Hepatic stellate cell (primary cell): ENCODE data around the gene TM4SF4.

Experiments used
- DNase-seq: peaks from one replicate; pipeline ENCODE4 v3.0.0; 2011; ENCODE audit warnings: low spot score

Gene TM4SF4

DNA sequence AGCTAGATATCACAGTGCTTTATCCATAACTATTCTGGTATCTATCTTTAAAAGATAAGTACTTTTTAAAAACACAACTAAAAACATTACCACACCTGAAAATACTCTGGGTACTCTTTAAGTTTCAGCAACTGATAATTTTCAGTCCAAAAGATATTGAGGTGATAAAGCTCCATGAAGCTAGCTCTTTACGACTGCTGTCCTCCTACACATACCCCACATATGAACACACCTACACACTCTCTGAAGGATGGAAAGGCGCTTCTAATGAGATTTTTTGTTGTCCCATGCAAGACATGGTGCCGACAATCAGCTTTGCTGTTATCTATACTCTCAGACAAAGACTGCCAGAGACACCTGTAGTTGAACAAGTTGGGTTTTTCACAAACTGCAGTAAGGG, 19.1 kb upstream of the TM4SF4 start:
- DNase-seq, result no peak

DNA sequence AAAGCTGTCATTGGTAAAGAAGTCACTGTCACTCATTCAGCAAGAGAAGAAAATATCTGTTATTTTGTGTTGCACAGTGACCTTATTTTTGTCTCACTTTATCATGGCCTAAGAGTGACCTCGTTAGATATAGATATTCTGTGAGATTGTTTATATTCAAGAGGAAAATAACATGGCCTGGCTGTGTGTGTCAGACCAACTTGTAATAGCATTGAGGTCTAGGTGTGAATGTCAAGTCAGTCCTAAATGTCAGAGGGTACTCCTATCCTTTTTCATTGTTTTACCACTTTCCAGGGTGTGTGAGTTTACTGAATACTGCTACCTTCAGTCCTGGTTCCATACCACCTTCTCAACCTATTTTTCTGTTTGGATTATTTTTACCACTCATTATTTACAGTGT, 18.5 kb upstream of the TM4SF4 start:
- DNase-seq, result no peak

DNA sequence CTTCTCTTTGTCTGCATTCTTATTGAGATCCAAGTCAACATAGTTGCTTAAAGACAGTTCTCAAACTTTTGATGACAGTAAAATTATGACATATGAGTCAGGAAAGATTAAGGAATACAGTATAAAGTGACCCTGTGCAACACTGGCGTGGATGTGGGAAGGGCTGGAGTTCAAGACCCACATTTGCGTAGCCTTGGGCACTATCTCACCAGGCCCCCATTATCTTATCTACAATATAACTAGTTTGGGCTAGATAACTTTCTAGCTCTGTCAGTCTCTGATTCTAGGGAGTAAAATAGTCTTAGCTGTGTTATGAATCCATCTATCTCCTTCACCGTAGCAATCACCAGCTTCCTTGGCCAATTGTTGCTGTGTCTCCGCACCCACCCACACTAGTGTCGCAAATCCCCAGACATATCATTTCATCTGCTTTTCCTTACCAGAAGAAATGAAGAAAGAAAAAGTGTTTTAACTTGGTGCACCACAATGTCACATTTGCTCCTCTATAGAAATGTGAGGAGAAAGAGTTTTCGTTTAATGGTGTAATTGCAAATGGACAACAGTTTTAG, 14.9 kb upstream of the TM4SF4 start:
- DNase-seq, result no peak

DNA sequence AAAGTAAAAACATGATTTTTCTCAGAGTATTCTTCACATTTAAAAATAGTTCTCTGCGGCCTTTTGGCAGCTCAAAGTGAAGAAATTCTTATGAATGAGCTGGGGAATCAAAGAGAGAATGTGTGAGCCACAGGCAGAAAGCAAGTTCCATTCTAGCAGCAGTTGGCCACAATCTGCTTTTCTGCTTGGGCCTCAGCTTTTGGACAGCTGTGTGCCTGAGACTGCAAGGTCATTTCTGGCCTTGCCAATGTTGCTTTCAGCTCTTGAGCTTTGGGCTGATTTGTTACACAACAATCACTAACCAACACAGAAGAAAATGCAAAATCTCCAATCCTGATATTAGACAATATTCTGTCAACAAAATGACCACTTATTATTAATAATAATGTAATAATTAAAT, 14.4 kb upstream of the TM4SF4 start:
- no peak for DNase-seq

DNA sequence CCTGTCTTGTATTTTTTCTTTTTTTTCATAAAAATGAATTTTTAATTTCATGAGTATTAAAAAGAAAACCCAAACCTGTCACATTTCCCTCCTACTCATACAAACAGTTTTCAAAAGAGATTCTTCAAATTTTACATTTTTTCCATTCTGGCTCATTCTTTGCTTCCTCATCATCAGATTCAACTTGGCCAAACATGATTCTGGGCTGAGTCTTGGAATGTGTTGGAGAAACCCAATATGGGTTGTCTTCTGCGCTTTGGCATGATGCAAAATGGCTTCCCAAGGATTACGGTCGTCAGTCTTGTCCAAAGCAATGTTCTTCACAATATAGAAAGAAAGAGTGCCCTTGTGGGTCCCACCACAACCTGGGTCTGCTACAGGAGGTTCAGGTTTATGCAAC, 12.4 kb upstream of the TM4SF4 start:
- DNase-seq, result no peak

DNA sequence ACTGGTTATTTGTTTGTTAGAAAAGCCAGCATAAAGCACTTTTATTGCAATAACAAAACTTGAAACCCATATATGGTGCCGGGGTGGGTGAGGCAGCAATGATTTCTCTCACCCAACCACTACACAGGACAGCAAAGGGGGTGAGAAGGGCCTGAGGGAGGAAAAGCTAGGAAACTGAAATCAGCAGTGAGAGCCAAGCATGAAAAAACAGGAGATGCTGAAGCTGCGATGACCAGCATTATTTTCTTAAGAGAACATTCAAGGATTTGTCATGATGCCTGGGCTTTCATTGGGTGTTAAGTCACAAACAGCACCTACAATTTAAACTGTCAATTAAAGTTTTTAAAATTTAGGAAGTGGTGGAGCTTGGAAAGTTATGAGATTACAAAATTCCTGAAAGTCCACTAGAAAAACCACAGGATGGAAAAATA, 11.9 kb upstream of the TM4SF4 start:
- peak; percentile 53 for DNase-seq

DNA sequence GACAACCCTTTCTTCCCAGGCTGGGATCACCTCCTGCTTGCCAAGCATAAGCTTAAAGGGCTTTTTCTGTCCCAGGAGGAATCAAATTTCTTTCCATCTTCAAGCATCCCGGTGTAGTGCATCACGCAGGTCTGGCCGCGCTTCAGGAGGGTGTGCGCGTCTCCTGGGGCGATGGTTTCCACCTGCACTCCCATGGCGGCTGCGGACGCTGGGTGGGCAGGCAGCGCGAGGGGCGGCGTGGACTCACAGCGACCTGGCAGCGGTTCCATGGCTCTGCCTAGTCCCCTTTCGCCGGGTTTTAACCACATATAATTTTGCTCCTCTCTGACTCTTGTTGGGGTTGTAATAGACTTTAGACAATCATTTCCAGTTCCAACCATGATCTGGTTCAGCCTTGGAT, 10.6 kb upstream of the TM4SF4 start:
- DNase-seq, result no peak

DNA sequence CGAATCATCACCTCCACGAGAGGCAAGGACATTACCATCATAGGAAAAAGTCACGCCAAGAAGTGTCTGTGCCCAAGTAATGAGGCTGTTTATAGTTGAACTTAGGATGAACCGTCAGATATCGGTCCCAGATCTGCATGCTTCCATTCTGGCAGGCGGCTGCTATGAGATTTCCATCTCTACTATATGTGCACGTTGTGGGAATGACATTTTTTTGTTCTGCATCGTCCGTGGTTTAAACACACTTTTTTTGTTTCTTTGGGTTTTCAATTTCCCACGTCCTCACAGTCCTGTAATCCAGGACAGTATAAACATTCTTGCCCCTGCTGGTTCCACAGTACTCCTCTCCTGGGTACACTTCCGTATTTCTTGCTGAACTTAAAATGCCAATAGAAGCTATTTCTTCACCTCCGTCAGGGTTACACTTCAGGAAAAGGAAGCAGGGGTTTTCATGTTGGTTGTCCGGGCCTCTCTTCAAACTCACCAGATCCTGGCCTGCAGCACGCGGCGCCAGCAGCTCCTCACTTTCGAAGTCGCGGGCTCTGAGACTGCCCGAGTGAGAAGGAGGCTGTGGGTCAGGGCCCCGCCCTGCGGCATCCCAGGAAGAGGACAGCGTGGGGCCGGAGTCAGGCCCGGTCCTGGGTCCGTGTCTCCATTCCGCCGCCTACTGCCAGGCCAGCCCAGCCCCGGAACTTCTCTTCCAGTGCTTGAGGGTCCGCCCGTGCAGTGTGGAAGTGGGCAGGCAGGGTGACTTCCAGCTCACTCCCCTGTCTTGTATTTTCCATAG, 9.8 kb upstream of the TM4SF4 start:
- no peak for DNase-seq

DNA sequence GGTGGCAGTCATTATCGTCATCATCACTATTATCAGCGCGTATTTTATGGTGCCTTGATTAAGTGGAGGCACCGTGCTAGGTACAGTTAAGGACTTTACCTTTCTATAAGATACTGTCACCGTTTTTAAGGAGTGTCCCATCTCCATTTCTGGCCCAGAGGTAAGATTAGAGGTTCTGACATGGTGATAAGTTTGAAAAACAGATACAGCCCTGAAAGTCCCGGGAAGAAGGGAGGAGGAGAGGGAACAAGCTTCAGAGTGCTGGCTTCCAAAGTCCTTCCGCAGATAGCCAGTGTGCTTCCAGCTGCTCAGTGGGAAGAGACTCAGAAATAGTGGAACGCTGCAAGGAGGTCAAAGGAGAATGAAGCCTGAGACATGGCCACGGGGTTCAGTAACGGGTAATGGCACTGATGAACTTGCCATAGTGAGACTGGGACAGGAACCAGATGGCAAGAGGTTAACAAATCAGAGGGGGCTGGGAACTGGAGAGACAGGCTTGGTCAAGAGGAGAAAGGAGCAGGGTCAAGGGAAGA, 9.1 kb upstream of the TM4SF4 start:
- no peak for DNase-seq

DNA sequence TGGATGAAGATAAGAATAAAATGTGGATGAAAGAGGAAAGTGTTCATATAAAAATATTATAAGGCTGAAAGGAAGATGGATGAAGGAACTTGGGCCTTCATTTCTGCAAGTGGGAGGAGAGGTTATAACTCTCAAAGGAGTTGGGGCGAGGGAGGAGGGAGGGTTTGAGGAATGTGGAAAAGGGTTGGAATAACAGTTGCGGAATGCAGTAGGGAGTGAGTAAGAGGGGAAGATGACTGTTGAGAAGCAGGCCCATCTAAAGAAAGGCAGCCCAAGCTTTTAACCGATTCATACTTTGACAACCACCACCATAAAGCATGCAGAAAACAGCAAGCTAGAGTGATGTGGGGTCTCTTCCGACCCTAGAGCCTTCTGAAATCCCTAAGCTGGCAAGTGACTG, 8.3 kb upstream of the TM4SF4 start:
- DNase-seq, result peak; percentile 85

DNA sequence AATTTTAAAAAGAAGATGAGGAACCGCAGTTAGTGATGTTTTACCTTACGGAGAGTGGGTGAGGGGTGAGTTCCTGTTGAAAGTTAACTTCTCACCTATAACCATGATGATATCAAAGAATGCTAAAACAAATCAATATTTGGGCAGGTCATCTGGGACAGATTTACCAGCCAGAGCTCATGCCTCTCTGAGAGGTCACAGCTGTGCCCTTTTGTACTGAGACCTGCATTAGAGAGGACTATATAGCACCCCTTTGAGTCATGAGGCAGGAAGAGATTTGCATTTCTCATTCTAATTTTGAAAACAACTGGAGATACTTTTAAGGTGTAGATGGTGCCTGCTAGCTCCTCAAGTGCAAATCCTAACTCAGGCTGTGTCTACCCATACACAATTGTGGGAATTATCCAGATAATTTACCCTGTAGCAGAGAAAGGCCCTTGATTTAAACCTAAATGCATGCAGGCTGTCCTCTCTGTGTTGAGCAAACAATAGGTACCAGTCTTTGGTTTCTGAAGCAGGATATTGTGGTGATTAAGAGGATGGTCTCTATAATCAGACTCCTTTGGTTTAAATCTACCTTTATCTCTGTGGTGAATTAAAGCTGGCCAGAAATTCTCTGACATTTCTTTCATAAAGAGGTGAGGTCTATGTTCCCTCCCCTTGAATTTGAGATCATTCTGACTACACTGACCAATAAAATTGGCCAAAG, 5.8 kb upstream of the TM4SF4 start:
- no peak for DNase-seq

DNA sequence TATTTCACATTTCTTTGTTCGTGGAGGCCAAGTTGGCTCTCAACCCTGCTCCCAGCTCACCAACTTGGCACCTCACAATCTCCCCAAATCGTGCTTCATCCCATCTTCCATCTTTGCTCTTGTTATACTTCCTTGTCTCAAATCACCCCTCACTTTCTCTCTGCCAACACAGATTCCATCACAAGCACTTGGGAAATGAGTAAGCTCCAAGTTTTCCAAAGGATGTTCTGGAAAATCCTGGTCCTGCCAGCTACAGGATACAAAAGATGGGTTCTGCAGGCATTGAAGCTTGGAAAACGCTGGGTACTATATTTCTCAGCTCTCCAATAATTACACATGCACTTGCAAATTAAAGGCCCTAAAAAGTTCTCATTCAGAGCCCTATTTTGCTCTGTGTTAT, 4.1 kb upstream of the TM4SF4 start:
- no peak for DNase-seq

DNA sequence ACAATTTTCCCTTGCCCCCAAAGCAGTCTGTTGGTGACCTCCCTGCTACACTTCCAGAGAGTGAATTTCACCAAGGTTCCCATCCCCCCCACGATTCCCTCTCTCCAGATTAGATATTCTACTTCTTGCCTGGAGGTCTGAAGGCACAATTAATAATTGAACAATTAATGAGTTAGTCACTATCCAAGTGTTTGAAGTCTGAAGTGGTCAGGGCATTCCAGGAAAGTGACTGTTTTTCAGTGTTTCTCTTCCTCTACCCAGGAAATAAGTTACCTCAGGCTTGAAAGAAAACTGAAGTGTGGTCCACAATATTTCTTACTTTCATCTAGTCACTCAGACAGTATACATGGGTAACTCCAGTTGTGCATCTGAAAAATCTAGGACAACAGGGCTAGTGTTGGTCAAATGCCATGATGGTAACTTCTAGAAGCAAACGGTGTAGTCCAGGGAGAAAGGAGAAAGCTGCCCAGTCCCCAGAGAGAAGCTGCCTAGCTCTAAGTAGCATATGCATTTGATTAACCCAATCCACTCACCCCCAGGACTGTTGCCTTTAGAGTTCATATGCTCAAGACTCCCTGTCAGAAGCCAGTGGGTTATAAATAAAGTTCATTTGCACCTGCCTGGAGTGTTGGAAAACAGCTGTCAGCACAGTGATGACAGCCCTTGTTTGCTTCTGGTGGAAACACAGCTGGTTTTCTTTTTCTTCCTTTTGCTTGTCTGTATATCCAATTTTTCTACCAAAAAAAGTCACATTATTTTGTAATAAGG, 2.3 kb upstream of the TM4SF4 start:
- DNase-seq, result no peak

DNA sequence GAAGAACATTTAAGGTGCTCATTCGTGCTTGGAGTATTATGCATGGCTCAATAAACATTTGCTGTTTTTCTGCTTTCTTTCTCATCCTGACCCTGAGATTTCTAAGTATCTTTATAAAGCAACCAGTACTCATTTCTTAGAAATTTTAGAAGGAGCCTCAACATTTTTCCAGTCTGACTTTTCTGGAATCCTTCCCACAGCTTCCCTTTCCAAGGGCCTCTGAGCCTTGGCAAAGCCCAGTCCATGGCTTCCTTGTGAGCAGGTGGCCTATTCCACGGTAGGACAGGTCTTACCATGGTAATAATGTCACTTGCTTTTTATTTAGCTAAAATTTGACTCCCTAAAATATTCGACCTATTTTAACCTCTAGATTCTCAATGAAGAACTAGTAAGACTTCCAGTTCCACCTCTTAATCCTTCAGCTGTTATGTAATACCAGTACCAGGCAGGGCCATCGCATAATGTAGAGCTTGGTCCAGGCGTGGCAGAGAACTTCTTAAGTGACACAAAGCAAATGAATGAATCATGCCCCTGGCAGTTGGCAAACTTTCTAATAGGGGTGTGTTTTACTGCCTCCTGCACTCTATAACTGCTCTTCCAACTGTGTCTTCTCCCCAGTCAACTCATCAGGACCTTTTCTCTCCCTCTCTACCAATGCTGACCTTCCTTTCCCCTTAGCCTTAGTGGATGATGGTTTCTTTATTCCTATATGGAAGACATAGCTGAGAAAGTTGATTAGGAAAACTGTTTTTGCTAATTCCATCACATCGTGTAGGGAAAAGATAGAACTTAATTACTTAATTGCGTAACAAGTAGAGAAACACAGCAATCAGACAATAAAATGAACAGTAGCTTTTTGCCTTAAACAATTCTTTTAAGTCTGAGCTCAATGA, 894 bp upstream of the TM4SF4 start:
- peak; percentile 60 for DNase-seq

DNA sequence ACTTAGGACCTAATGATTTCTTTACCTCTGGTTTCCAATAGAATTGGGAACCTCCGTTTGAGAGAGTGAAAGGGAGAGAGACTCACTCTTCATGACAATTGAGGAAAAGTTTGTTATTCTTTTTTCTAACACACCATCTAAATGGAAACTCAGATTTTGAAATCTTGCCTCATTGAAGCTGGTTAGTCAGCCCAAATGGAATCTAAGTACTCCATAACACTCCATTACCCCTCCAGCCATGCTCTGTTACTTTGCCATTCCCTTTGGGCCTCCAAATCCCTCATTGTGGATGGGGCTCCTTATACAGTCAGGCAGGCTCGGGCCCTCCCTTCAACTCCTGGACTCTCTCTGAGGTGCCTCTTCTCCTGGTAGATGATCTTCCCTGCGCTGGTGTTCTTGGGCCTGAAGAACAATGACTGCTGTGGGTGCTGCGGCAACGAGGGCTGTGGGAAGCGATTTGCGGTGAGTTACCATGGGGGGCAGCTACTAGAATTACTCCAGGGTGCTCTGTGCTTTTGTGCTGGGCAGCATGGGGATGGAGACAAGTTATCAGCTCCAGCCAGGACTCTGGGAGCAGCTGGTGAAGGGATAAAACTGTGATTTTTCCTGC, 1.1 kb downstream of the TM4SF4 start:
- no peak for DNase-seq

DNA sequence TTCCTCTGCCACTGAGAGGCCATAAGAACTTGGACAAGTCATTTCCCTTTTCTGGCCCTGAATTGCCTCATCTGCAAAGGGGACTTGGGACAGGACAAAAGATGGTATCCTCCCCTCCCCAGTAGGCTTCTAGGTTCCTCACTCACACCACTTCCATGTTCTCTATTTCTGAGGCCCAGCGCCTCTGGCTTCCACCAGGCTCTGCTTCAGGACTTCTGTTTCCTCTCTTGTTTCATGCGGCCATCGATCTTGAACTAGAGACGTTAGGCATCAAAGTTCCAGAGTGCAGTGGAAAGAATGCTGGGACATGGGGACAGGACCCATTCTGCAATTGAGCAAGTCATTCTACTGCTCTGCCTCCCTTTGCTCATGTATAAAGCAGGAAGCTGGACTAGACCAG, 1.7 kb downstream of the TM4SF4 start:
- no peak for DNase-seq

DNA sequence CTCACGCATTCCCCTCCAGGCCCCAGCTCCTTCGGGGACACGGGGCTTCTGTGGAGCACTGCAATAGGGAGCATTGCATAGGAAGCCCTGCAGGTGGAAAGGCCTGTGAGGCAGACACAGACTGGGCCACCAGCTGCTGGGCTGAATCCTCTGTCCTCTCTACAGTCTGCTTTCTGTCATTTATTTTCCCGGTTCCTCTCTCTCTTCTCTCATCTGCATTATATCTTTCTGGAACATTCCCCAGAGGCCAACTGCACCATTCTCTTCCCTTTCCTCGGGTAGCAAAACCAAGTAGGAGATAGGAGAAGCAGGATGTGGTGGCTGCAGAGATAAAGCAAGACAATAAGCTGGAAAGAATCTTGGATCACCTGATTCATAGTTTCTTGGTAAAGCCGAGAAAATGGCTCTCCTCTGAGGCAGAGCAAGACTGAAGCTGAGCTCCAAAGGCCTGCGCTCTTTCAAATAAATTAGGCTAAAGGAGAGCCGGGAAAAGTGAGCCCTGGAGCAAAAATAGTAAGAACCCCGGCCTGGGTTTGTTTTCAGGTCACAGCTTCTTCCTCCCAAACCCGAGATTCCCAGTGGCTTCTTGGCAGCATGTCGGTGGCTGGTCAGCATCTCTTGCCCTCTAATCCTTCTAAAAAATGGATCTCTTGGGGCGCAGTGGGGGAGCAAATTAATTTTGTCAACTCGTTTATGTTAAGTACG, 5.3 kb downstream of the TM4SF4 start:
- DNase-seq, result peak; percentile 11

DNA sequence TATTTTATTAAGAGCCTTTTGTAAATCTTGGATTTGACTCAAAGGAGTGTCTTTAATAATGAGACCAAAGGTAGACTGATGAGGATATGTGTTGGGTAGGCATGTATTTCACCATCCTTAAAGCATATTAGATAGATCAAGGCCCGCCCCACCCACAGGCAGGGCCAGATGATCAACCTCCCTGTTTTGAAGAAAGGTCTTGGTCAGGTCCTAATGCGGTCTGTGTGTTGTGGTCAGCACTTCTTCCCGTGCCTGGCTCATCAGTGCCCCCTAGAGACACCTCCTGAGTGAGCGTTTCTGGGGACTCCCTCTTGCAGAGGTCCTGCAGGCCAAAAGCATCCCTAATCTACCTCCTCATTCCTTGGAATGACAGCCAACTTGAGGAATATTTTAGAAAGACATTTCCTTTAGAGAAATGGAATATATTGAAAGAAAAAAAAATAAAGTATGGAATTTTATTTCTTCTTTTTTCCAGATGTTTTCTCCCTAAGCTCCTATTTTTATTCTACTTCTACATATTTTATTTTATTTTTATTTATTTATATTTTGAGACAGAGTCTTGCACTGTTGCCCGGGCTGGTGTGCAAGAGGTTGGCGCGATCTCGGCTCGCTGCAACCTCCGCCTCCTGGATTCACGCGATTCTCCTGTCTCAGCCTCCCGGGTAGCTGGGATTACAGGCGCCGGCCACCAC, 6.0 kb downstream of the TM4SF4 start:
- DNase-seq, result peak; percentile 77

DNA sequence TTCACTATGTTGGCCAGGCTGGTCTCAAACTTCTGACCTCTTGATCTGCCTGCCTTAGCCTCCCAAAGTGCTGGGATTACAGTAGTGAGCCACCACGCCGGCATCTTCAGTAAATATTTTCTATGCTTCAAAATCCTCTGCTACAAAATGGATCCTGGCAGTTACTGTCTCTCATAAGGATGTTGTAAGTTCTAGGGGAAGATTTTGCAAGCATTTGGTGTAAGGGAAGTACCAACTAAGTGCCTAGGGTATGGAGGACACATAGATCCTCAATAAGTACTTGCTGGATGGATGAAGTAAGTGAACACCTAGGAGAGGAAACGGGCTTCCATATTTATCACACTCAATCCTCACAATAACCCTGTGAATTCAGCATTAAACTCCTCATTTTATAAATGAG, 6.6 kb downstream of the TM4SF4 start:
- DNase-seq, result no peak

DNA sequence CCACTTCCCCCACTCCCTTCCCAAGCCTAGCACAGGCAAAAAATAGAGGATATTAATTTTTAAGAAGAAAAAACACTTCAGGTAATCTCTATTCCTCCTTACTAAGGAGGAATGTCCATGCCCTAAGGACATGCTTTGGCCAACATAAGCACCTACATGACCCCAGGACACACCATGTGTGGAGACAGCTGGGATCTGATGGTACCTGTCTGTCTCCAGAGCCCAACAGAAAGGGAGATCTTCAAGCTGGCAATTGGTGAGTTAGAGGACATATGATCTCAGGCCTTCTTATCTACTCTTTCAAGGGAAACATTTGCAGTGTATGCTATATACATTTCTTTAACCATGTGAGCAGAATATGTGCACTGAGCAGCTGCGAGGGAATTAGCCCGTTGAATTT, 7.0 kb downstream of the TM4SF4 start:
- DNase-seq, result no peak
